NCI-H1436 treated with DMSO at 0.1 percent for 48 hours (cell line): ENCODE data around the gene RGS16.

ENCODE experiments used
- DNase-seq: peaks from one replicate; lab custom pipeline; 2025; lab: John Stamatoyannopoulos, UW

Gene RGS16

DNA sequence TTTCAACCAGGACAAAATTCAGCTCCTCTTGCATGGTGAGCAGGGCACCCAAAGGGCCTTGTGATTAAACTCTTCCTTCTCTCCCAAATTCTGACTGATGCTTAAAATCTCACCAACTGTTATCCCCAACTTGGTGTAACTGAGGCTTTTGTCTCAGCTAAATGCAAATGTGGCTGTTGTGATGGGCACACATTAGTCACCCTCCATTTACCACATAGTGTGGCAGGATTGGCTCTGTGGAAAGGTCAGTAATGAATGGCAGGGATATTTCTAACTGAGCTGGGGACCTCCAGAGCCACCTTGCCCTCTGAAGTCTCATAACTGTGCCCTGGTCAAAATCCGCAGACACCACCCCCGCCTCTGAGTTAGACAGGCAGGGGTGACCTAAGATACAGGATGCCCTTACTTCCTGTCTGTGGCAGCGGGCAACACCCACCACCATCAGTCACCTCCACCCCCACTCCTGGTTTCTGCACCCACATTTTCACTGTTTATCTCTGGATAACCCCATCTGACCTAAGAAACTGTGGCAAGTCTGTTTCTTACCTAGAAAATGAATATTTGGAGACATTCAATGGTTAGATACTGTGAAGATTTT is 25.4 kb upstream of the RGS16 start:
- DNase-seq, result no peak

DNA sequence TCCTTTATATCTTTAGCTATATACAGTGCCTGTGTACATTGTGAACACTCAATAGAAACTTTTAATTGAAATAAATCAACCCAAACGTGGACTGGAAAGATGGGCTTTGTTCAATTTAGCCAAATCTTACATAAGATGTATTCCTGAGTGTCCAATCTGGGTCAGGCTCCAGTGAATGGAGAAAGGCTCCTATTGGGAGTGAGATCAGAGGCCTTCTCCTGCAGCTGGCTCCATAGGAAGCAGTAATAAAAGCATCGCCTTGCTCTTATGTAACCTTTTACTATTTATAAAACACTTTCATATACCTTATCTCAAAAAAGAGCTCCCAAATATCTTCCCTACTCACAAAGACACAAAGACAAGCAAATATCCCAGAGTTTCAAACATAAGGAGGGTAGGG is 24.9 kb upstream of the RGS16 start:
- no peak for DNase-seq

DNA sequence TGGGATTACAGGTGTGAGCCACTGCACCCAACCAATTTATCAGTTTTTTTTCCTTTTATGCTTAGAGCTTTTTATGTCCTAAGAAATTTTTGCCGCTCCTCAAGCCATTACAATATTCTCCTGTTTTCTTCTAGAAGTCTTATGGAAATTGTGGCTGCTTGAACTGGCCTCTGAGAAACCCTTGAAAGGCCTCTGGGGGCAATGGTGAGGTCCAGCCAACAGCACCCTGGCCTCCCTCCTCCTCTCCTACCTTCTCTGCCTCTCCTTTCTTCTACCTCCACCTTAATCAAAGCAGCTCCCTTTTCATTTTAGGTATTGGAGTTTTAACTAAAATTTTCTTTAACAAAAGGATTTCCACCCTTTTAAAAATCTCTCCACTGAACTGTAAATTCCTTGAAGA is 24.5 kb upstream of the RGS16 start:
- no peak for DNase-seq

GRCh38 chr1:182627622-182628021 is 23.4 kb upstream of the RGS16 start:
- DNase-seq, result no peak

DNA sequence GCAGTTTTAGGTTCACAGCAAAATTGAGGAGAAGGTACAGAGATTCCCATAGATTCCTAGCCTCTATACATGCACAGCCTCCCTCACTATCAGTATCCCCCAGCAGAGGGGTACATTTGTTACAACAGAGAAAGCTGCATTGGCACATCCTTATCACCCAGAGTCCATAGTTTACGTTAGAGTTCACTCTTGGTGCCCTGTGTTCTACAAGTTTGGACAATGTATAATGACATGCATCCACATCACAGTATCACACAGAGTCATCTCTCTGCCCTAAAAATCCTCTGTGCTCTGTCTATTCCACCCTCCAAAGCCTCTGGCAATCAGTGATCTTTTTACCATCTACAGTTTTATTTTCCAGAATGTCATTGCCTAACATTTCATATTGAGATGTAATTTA is 22.3 kb upstream of the RGS16 start:
- DNase-seq, result no peak

DNA sequence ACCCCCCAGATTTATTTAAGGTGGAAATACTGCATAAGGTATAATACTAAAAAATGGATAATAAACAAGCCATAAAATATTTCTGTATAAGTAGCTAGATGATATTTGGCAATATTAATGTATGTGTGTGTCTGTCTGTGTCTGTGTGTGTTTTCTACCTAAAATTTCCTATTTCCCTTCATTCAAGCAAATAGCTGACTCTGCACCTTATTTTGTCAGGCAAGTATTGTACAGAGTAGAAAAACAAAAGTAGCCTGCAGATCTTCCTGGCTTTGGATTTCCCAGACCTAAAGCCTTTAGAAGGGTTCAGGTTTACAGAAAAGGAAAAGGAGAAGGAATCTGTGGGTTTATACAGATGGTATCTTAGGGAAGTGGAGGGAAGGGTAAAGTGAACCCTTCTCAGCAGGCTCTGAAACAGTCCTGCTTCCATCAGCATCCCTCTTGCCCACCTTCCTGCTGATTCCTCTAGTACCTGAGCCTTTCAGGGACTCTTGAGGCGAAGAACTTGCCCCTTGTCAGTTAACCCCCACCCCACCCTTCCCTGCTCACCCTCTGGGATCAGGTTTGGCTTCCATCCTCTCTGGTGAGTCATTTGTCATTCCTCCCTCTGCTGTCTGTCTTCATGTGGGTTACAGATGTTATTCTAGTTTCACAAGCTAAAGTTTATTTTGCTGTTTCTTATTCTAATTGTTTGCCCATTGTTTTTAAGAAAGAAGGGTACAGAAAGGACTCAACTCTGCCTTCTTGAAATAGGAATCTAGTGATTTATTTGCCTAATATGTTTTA is 21.7 kb upstream of the RGS16 start:
- DNase-seq, result no peak

DNA sequence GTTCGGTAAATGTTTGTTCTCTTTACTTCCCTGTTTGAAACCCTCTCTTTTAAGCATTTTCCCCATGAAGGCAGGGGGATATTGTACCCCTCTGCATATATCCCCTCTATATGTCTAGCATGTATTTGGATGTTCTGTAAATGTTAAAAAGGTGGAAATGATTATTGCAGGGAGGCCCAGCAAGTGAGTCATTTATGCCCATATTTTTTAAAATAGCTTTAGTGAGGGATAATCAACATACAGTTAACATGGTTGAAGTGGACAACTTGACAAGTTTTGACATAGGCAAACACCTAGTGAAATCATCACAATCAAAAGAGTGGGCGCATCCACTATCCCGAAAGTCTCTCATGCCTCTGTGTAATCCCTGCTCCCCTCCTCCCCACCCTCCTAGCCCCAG is 20.8 kb upstream of the RGS16 start:
- DNase-seq, result no peak

GRCh38 chr1:182624577-182624976 is 20.4 kb upstream of the RGS16 start:
- no peak for DNase-seq

DNA sequence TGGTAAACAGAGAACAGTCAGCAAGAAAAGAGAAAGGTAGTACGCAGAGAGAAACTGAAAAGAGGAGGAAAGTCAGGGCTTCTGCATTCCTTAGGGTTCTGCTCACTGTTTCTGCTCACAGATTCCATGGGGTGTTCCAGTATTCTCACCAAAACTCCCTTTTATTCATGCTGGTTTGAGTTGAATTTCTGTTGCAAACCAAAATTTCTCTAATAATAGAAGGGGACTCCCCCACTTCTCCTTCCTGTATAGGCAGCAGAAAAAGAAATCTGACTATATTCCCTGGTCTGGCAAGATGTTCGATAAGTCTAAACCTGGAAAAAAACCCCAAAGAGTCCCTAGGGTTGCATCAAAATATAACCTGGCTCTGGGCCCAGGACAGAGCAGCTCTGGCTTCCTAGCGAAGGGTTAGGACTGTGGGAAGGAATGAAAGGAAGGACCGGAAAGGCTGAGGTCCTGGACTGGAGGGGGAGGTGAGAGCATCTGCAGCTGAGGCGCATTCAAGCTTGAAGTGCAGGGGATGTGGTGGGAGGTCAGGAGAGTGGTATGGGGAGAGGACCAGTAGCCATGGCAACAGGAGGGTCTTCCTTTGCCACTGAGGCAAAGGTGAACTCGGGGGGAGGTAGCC is 18.8 kb upstream of the RGS16 start:
- DNase-seq, result no peak

GRCh38 chr1:182621906-182622305 is 17.7 kb upstream of the RGS16 start:
- DNase-seq, result no peak

DNA sequence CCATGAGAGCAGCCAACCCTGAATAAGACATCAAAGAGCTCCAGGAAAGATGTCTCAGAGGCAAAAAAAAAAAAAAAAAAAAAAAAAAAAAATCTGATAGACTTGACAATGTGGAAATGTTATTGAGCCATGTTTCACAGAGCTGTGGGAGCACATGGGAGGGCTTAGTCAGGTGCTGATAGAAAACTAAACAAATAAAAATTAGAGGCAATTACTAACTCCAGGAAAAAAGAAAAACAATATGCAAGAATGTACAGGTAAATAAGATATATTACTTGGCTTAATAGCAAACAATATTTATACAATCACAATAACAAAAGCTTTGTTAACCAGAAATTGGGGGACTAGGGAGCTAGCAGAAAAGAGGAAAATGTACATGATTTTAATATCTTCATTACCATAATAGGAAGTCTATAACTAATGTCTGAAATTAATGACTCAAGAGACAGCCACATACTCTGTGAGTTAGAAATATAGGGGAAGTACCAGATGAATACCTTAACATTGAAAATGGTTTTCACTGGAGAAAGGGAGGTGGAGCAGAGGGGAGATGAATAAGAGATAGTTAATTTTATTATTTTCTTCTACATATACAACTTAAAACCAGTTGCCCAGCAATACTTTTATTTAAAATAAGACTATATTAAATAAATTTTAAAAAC is 16.9 kb upstream of the RGS16 start:
- no peak for DNase-seq

DNA sequence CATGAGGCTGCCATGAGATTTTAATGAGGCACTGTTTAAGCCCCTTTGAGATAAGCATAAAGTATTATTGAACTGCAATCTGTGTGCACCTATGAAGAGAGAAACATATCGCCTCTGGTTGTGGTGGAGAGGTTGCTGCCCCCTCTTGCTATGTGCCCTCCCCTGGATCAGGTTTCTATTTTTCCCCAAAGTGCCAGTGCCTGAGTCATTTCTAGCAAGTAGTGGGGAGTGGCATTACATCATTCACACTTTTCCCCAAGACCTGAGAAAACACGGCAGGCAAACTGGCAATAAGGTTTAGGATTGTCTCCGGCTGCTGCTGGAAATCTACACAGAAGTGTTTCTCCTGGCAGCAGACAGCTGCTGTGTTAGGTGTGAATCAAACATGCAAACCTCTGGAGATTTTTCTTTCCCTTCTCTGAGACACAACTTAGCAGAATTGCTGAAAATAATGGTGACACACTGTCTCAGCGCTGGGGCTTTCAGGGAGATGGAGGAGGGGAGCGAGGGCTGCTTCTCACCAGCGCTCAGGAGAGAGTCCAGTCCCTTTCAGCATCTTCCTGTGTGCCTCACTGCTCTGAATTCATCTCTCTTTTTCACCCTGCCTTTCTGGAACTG is 13.7 kb upstream of the RGS16 start:
- DNase-seq, result no peak

DNA sequence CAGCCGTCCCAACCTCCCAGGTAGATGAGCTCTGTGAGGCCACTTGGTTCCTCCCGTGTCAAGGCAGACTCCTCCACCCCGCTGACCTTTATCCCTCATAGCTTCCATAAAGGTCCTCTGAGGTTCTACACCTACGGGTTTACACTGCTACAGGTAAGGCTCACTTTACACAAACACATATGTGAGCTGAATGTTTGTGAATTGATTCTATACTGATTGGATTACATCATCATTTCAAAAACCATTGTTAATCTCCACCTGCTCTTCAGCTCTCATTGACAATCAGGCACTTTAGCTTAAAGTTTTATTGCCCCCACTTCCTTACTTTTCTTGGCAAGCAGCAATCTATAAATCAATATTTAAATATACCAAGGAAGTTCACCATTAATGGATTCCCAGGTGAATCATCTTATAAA is 12.8 kb upstream of the RGS16 start:
- no peak for DNase-seq

- DNase-seq, result peak; percentile 73
Measured at GRCh38 chr1:182616130-182617013, 12.2 kb upstream of the RGS16 start.

DNA sequence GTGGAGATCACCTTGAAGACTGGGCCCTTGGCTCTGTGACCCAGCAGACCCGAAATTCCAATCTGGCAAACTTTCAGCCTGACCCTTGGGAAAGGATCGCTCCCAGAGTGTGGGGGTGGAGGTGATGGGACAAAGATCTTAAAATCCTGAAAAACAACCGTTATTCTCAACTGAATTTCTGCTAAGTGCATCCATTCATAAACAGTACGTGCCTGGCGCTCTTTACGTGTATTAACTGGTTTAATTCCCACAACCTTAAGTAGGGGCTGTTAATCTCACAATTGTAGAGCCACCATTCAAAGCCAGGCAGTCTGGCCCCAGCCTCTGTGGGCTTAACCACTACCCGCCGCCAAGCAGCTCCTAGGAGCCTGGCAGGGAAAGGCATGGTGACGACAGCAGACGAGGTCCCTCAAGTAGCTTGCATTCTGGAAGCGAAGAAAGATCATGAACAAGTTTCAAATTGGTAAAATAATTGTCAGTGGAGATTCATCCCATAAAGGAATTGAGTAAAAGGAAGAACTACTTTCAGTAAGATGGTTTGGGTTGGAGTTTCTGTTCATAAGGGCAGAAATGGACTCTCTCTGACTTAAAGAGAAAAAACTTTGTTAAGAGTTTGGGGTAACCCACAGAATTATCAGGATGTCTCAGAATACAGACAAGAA is 11.4 kb upstream of the RGS16 start:
- DNase-seq, result no peak

GRCh38 chr1:182614796-182615454 is 10.7 kb upstream of the RGS16 start:
- no peak for DNase-seq

- DNase-seq, result no peak
Measured at GRCh38 chr1:182611787-182612186, 7.6 kb upstream of the RGS16 start.

GRCh38 chr1:182611326-182611725 is 7.1 kb upstream of the RGS16 start:
- no peak for DNase-seq

GRCh38 chr1:182610606-182611194 is 6.5 kb upstream of the RGS16 start:
- DNase-seq, result no peak
